KBM-7 (cell line): ENCODE measurements around the gene BRIP1.
"Not testable (repeated sequence)": the region's sequence is repeated elsewhere in the genome, so short reads cannot be mapped to it uniquely, and the experiment has no call there.

Source experiments
- DNase-seq: peaks from one replicate; pipeline ENCODE4 v3.0.0-alpha.2; 2015
- in situ Hi-C: fragments of 300-500 bp; cut with MboI; formaldehyde crosslinking; loops from 2 replicates; pipeline ENCODE4 v1.14.3; 2020; ENCODE audit warnings: low sequenced_read_pairs, low pct_unique_long_range_greater_than_20kb, mixed read lengths

BRIP1 gene

DNA sequence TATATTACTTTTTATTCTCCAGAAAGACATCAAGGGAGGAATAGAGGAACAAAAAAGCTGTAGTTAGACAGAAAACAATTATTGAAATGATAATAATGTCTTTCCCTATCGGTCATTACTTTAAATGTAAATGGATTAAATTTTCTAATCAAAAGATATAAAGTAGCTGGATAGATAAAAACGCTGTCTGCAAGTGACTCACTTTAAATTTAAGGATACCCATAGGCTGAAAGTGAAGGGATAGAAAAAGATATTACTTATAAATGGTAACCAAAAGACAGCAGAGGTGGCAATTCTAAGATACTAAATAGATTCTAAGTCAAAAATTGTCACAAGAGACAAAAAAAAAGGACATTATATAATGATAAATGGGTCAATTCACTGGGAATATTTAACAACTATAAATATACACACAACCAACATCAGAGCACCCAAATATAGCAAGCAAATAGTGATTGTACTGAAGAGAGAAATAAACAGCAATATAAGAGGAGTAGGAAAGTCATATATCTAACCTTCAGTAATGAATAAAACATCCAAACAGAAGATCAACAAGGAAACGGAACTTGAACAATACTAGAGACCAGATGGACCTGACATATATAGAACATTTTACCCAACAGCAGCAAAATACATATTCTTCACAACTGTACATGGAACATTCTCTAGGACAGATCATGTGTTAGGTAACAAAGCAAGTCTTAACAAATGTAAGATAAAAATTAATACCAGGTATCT lies 116.9 kb downstream of the BRIP1 start:
- no peak for DNase-seq

DNA sequence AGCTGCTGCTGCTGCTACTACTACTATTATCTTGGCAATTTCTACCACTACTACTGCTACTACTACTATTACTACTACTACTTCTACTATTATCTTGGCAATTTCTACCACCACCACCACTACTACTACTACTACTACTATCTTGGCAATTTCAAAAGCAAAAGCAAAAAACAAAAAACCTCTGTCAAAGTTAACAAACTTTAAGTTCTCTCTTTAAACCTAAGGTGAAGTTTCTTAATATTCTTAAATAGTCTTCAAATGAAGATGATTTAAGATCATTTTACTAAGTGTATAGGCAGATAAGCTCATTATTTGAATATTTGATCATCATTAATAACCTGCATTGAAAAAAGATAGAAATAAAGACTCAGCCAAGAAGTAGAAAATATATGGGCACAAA lies 118.5 kb downstream of the BRIP1 start:
- no peak for DNase-seq
- in situ Hi-C loops = no loop called here

More for the DNA sequence above, 116.9 kb downstream of the BRIP1 start:
- in situ Hi-C loops = no loop called here

DNA sequence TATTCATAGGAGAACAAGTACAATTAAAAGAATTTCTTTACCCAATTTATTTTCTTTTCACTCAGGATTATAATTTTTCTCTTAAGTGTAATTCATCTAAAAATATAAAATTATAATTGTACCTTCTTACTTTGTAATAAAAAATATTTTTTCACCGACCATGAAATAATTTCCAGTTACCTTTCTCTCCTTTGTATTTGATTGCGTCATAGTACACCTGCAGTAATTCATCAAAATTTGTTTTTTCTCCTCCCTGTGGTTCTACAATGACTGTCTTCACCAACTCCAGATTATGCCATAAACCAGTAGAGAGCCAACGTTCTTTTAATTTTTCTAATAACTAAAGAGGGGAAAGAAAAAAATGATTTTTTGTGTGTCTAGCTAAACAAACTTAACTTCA lies 119.1 kb downstream of the BRIP1 start:
- no peak for DNase-seq
- in situ Hi-C loops = no loop called here

DNA sequence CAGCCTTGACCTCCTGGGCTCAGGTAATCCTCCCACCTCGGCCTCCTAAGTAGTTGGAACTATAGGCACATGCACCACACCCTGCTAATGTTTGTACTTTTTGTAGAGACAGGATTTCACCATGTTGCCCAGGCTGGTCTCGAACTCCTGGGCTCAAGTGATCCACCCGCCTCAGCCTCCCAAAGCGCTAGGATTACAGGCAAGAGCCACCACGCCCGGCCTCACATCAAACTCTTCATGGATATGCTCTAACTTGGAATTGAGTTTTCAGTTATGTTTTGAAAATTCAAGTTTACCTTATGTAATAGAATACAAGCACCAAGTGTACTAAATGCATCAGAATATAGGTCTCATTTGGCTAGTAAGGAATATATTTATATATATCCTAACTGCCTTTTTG lies 119.6 kb downstream of the BRIP1 start:
- no peak for DNase-seq
- in situ Hi-C loops = no loop called here

DNA sequence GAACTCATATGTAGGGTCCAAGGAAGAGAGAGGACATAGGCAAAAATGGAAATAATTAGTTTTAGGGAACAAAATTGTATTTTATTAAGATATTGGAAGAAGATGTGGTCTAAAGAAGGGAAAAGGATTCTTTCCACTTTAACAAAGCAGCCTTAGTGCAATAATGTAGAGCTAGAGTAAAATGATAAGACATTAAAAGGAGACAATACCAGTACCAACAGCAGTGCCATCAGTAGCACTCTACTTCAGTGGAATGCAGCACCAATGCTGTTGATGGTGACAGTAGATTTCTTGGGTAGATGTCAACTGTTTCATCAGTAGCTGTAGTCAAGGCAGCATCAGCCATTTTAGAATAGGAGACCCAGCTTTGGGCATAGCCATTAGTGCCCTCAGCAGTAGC lies 124.3 kb downstream of the BRIP1 start:
- no peak for DNase-seq
- in situ Hi-C loops = no loop called here

DNA sequence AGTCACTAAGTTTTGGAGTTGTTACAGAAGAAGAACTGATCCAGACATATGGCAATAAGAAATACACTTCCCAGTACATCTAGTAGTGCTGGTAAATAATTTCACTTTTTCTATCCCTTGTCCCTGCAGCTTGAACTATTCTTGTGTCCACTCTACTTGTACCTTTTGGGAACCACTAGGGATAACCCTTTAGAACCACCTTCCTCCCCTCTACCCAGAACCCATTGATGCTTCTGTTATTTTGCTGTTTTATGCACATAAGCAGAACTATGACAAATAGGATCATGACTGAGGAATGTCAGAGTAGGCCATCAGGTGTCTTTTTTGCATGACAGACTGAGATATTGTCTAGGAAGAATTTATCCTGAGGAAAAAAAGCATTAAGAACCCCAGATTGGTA lies 125.1 kb downstream of the BRIP1 start:
- in situ Hi-C loops = no loop called here
- no peak for DNase-seq

DNA sequence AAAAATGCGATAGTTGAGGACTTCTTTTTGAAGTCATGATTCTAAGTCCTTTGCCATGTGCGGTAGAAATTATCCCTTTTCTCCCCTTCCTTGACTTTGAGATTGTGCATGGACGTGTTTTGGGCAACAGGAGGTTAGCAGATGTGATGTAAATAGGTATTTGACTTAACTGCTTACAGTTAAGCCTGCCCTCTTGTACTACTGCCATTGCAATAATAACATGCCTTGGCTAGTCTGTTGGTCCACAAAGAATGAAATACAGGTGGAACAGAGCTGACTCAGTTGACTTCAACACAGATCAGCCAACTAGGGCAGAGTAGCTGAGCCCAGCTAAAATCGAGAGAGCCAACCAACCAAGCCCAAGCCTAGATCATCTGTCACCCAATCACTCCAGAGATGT lies 125.5 kb downstream of the BRIP1 start:
- DNase-seq = no peak
- in situ Hi-C loops = no loop called here

DNA sequence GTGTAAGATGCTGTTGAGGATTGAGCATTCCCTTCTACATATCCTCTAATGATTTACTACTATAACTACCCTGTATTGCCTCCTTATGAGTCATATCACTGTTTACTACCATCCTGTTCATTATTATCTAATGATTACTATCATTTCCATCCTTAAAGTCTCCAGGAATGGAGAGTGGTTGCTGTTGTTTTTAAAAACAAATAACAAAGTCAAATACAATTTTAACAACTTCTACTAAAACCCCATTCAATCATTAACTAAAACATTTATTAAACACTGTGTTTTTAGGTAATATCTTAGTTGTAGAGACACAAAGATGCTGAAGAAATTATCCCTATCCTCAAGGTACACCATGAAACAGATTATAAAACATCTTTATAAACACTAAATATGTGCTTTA lies 126.9 kb downstream of the BRIP1 start:
- in situ Hi-C loops = no loop called here
- no peak for DNase-seq

DNA sequence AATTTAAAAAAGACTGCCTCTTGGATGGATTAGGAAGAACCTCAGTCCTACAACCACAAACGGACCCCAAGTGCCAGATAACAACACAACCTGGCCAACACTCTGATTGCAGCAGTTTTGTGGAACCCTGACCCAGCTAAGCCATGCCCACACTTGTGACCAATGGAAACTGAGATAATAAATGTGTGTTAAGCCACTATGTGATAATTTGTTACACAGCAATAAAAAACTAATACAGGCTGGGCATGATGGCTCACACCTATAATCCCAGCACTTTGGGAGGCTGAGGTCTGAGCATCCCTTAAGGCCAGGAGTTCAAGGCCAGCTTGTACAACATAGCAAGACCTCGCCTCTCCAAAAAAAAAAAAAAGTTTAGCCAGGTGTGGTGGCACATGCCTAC lies 127.5 kb downstream of the BRIP1 start:
- no peak for DNase-seq
- in situ Hi-C loops = no loop called here

DNA sequence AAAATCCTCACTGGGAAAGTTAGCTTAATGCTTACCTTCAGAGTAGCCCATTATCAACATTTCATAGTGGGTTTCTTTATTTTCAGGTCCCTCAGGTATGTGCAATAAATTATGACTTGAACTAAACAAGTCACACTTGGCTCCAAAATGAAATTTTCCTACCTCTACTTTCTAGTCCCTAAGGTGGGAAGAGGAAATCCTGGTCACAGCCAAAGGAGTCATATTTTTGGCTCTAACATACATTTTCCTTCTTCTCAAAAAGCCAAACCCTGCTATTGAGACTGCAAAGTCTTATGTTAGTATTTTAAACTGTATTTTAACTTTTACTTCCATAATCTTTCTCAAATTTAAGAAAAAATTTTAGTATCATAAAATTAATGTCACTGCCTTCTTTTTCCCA lies 128.9 kb downstream of the BRIP1 start:
- DNase-seq = no peak
- in situ Hi-C loops = no loop called here

DNA sequence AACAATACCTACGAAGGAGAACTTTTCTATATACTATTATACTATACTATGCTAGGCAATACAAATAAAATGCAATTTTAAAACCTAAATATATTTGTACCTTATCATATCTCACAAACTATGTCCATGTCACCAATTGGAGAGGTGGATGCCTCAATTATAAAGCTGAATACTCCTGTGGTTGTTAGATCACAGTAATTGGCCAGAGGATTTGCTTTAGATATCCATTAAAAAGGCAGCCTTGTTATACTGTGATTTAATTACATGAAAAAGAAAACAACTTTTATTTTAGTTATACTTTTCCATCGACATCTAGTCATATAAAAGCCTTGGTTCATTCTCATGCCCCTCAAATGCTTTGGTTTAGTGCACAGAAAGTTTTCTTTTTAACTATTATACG lies 129.3 kb downstream of the BRIP1 start:
- in situ Hi-C loops = no loop called here

DNA sequence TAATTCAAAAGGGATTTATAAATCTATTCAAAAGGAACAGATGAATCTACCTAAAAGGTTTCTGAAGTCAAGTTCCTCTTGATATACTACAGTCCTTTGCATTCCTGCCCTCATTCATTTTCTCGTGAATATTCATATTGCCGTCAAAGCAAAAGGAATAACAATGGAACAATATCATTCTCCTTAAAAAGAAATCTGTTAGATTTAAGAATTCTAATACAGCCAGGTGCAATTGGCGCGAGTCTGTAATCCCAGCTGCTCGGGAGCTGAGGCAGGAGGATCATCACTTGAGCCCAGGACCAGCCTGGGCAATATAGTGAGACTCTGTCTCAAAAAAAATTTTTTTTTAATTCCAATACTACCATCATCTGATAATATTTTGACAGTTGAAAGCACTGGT lies 130.3 kb downstream of the BRIP1 start:
- DNase-seq = no peak

More for the DNA sequence above, 129.3 kb downstream of the BRIP1 start:
- no peak for DNase-seq

DNA sequence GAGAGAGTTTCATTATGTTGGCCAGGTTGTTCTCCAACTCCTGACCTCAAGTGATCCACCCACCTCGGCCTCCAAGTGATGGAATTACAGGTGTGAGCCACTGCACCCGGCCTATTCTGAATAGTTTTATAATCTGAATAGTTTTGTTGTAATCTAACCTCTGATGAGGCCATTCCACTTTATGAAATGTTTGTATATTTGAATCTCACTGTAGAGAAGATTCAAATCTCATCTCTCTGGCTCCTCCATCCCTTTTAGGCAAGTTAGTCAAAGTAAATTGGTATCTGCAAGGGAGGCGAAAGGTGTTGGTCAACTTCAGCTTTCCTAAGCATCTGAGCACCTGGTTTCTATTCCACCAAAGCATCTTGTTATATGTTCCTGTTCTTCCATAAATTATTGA lies 131.2 kb downstream of the BRIP1 start:
- DNase-seq = no peak
- in situ Hi-C loops = no loop called here

More for the DNA sequence above, 130.3 kb downstream of the BRIP1 start:
- in situ Hi-C loops = no loop called here

DNA sequence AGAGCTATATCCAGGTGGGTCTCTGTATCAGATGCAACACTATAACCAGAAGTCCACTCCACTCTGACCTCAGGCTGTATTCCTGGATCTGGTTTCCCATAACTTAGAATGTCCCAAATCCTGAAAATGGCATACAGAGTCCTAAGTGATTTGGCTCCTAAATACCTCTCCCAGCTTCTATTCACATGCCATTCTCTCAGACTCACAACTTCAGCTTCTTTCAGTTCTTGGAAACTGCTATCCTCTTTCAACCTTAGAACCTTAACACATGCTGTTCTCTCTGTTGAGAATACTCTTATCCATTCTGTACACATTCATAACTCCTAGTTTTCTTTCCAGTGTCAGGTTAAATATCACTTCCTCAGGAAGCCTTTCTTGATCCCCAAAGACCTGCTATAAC lies 132.0 kb downstream of the BRIP1 start:
- in situ Hi-C loops = no loop called here
- DNase-seq = no peak

DNA sequence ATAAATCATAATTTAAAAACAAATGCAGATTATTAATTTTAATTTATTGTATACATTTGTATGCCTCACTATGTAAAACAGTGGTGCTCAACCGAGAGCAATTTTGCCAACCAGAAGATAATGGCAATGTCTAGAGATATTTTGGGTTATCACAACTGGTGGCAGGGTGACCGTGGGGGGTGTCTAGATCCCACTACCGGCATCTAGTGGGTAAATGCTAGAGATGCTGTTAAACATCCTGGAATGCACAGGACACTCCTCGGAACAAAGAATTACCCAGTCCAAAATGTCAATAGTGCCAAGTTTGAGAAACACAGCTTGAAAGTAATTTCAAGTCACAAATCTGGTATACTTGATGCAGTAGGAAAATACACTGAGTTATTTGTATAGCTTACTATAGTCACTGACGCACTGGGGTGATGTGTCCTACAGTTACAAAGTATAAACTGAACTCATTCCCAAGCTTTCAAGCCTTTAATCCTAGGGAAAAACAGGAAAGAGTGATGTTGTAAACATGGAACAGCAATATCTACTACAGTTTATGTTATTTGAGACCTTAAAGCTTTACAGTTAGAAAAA lies 133.5 kb downstream of the BRIP1 start:
- no peak for DNase-seq
- in situ Hi-C loops = no loop called here

DNA sequence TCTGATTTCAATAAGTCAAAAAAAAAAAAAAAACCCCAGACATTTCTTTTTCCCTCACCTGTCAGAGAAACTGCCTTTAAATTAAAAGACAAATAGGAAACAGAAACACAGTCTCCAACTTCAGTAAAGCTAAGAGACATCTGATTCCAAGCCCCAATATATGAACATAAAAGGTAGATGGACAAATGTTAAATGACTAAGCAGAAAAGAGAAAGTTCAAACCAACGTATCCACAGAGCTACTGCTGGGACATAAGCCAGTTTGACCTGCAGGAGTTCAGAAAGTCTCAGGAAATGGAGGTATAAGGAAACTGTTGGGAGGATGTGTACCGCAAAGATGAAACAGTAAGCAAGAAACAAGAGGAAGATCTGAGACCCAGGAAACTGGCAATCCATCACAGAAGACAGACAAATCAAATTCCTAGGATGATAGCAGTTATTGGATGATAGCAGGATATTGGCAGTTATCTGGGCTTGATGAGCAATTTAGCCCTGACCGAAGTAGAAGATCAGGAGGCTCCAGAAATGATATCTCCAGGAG lies 135.0 kb downstream of the BRIP1 start:
- no peak for DNase-seq
- in situ Hi-C loops = no loop called here

DNA sequence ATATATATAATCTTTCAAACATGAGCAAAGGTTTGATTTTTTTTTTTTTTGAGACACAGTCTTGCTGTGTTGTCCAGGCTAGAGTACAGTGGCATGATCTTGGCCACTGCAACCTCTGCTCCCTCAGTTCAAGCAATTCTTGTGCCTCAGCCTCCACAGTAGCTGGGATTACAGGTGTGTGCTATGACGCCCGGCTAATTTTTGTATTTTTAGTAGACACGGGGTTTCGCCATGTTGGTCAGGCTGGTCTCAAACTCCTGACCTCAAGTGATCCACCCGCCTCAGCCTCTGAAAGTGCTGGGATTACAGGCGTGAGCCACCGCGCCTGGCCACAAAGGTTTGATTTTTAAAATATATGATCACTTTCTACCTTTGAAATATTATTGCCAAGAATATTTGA lies 135.5 kb downstream of the BRIP1 start:
- in situ Hi-C loops, DNase-seq: not testable (repeated sequence)

DNA sequence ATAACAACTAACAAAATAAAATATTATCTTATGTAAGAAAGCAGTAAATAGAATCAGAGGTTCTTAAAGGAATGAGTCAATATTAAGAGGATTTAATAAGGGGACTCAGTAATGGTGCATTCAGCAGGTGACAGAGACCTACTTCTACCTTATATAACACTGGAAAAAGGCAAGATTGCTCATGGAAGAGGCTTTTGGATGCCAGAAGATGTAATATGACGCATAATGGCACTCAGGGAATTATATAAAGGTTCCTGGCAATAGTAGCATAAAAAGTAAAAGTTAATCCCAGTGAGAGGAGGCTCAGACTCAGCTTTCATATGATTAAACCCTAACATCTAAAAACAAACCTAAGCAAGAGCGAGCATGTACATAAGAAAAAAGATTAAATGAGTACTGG lies 136.4 kb downstream of the BRIP1 start:
- no peak for DNase-seq
- in situ Hi-C loops = no loop called here

DNA sequence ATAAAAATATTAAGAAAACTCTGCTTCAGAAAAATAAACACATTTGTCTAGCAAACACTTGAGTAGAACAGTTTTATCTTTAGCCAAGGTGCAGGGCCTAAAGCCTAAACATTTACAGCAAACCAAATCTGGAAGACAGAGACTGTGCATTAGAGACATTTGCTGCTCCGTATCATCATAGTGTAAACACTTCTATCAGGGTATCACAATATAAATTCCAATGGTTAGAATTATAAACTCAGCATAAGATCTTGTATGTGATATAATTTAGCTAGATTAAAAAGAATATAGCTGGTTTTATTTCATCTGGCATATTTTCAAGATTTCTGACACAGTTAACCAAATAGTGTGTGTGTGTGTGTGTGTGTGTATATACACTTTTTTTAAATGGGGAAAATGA lies 138.6 kb downstream of the BRIP1 start:
- in situ Hi-C loops = no loop called here
- no peak for DNase-seq

DNA sequence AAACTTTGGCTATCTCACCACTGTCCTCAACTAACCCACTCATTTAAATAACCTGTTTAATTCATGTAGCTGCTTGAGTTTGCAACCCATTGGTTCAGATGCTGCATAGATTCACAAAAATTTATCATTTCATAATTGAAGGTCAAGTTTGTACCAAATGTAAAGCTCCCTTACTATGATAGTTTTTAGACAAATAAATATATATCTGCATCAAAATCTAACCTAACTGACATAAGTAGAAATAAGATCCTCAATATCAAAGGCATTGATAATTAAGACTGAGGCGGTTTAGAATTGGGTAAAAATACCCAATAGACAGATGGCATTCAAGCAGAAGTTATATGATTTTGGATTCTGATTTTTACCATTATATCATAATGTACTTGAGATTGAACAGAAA lies 139.4 kb downstream of the BRIP1 start:
- DNase-seq = no peak

DNA sequence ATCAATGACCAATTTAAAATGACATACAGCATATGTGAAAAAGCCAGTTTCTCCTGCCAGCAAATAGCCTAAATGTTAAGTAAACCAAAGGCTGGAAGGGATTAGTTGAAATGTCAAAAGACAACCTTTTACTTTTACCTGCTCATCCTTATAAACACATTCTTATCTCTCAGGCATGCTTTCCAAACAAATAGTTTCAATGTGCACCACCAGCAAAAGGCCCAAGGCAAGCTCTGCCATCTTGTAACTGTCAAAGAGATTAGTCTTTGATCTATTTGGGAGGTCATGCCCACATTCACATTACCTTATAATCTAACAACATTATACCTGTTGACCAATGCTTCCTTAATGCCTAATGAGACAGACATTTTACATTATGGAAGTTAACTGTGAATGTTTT lies 140.1 kb downstream of the BRIP1 start:
- no peak for DNase-seq
- in situ Hi-C loops = no loop called here

More for the DNA sequence above, 139.4 kb downstream of the BRIP1 start:
- in situ Hi-C loops = no loop called here
